H1 (cell line): Measurements from ENCODE around the gene FAM83G. TPM values are rescaled to one million over a fixed set of nuclear protein-coding genes. Genes with fewer than 3 reads are reported as not detected.

Experiments used
- CTCF ChIA-PET: fragments of 300-600 bp; sonication (Branson Sonifier 250); formaldehyde crosslinking; loops from one replicate; lab custom pipeline; 2021; ENCODE audit not compliant: partially characterized antibody; lab: Charles Lee
- POLR2A ChIA-PET: fragments of 300-600 bp; sonication (Branson Sonifier 250); formaldehyde crosslinking; loops from one replicate; lab custom pipeline; 2021; ENCODE audit warnings: inconsistent platforms; ENCODE audit not compliant: partially characterized antibody; lab: Charles Lee
- DNase-seq, 2 experiments: peaks; one replicate each; pipeline versions ENCODE4 v3.0.0 to v3.0.0-alpha.2; 2010 to 2022; ENCODE audit warnings: low spot score in 2 of 2, low read depth in 1 of 2, mixed read lengths in 1 of 2
- FAIRE-seq: peaks from 2 replicates; lab custom pipeline; 2011; peaks lifted over from hg19 to GRCh38; lab: Jason Lieb, UNC
- H2AFZ ChIP-seq: 2 replicates; pipeline ENCODE4 v1.8.1; 2012; ENCODE audit warnings: low read length, inconsistent platforms
- H2AK5ac ChIP-seq: 2 replicates; pipeline ENCODE4 v1.6.1; 2013; ENCODE audit warnings: low read depth, low read length
- H2BK120ac ChIP-seq: replicated peaks from 2 replicates; pipeline ENCODE3; 2013; ENCODE audit warnings: low read depth, low read length, inconsistent platforms
- H2BK12ac ChIP-seq: 2 replicates; pipeline ENCODE4 v1.6.1; 2013; ENCODE audit warnings: low read depth, low read length
- H2BK15ac ChIP-seq: 2 replicates; pipeline ENCODE4 v1.6.1; 2013; ENCODE audit warnings: low read length
- H2BK20ac ChIP-seq: 2 replicates; pipeline ENCODE4 v1.6.1; 2013; ENCODE audit warnings: low read length
- H2BK5ac ChIP-seq: 2 replicates; pipeline ENCODE4 v1.6.1; 2013; ENCODE audit warnings: low read depth, low read length
- H3K14ac ChIP-seq: 2 replicates; pipeline ENCODE4 v1.6.1; 2013; ENCODE audit warnings: inconsistent platforms; ENCODE audit not compliant: insufficient read length
- H3K18ac ChIP-seq: 2 replicates; pipeline ENCODE4 v1.6.1; 2013; ENCODE audit warnings: low read length; ENCODE audit errors: extremely low read depth
- H3K23ac ChIP-seq: 2 replicates; pipeline ENCODE4 v1.6.1; 2013; ENCODE audit warnings: inconsistent platforms; ENCODE audit not compliant: insufficient read length
- H3K23me2 ChIP-seq: 2 replicates; pipeline ENCODE4 v1.6.1; 2013; ENCODE audit warnings: low read depth, low read length
- H3K27ac ChIP-seq: 2 replicates; pipeline ENCODE4 v1.6.1; 2011; ENCODE audit warnings: low read depth, low read length, inconsistent platforms
- H3K27me3 ChIP-seq, 4 experiments: replicated peaks in 1 of 4; 1 replicate in 1 of 4; 2 replicates in 3 of 4; pipeline versions ENCODE4 v1.6.1 to v1.8.1; 2011 to 2013; ENCODE audit warnings: low read length in 3 of 4, mild to moderate bottlenecking in 3 of 4, inconsistent platforms in 2 of 4, mixed read lengths in 2 of 4, moderate library complexity in 1 of 4; ENCODE audit not compliant: control insufficient read depth in 3 of 4, insufficient read depth in 3 of 4; ENCODE audit errors: extremely low read depth in 1 of 4
- H3K36me3 ChIP-seq, 4 experiments: 2 replicates each; pipeline versions ENCODE4 v1.6.1 to v1.8.1; 2011 to 2013; ENCODE audit warnings: mild to moderate bottlenecking in 4 of 4, low read length in 3 of 4, moderate library complexity in 2 of 4, control low read depth in 1 of 4, inconsistent platforms in 1 of 4; ENCODE audit not compliant: insufficient read depth in 4 of 4, control insufficient read depth in 2 of 4
- H3K4ac ChIP-seq: replicated peaks from 2 replicates; pipeline ENCODE3; 2013; ENCODE audit warnings: low read length, low read depth, mixed read lengths, inconsistent platforms; ENCODE audit not compliant: insufficient read length
- H3K4me1 ChIP-seq, 4 experiments: replicated peaks in 1 of 4; 1 replicate in 1 of 4; 2 replicates in 3 of 4; pipeline versions ENCODE4 v1.6.1 to v1.8.1; 2011 to 2013; ENCODE audit warnings: low read length in 3 of 4, inconsistent platforms in 2 of 4, mixed read lengths in 1 of 4; ENCODE audit not compliant: insufficient read depth in 4 of 4, control insufficient read depth in 3 of 4
- H3K4me2 ChIP-seq, 2 experiments: 2 replicates each; pipeline versions ENCODE4 v1.6.1 to v1.8.1; 2011 to 2013; ENCODE audit warnings: low read depth in 2 of 2, low read length in 2 of 2, control low read depth in 1 of 2, inconsistent platforms in 1 of 2, mild to moderate bottlenecking in 1 of 2; ENCODE audit not compliant: insufficient read depth in 1 of 2
- H3K4me3 ChIP-seq, 4 experiments: fragments of 200-600, 300-600 bp in 1 of 4; sonication (generic), shearing (Covaris generic), sonication (Bioruptor Twin) in 1 of 4; 2 replicates each; pipeline versions ENCODE4 v1.5.1 to v1.8.1; 2011 to 2016; ENCODE audit warnings: low read length in 4 of 4, low read depth in 3 of 4, control low read depth in 2 of 4, inconsistent platforms in 2 of 4, mild to moderate bottlenecking in 2 of 4, mixed read lengths in 1 of 4, moderate library complexity in 1 of 4; ENCODE audit not compliant: insufficient read depth in 2 of 4; ENCODE audit errors: extremely low read depth in 1 of 4
- H3K56ac ChIP-seq: replicated peaks from 2 replicates; pipeline ENCODE3; 2013; ENCODE audit warnings: low read depth, mild to moderate bottlenecking, mixed read lengths, low read length, inconsistent platforms; ENCODE audit not compliant: insufficient read length
- H3K79me1 ChIP-seq: 2 replicates; pipeline ENCODE4 v1.6.1; 2013; ENCODE audit warnings: low read depth, low read length, control low read depth
- H3K79me2 ChIP-seq, 2 experiments: 2 replicates each; pipeline versions ENCODE4 v1.6.1 to v1.8.1; 2012 to 2013; ENCODE audit warnings: low read length in 2 of 2, mild to moderate bottlenecking in 2 of 2, inconsistent platforms in 1 of 2; ENCODE audit not compliant: insufficient read depth in 2 of 2, control insufficient read depth in 1 of 2
- H3K9ac ChIP-seq, 4 experiments: replicated peaks in 1 of 4; 1 replicate in 1 of 4; 2 replicates in 3 of 4; pipeline versions ENCODE4 v1.6.1 to v1.8.1; 2011 to 2013; ENCODE audit warnings: low read depth in 3 of 4, low read length in 3 of 4, control low read depth in 2 of 4, mild to moderate bottlenecking in 2 of 4, moderate library complexity in 2 of 4, inconsistent platforms in 1 of 4; ENCODE audit errors: extremely low read depth in 1 of 4
- H3K9me3 ChIP-seq, 2 experiments: 2 replicates each; pipeline versions ENCODE4 v1.6.1 to v1.8.1; 2012 to 2013; ENCODE audit warnings: mild to moderate bottlenecking in 2 of 2, moderate library complexity in 2 of 2, control low read depth in 1 of 2, inconsistent platforms in 1 of 2, low read depth in 1 of 2, low read length in 1 of 2, mixed read lengths in 1 of 2; ENCODE audit not compliant: insufficient read depth in 2 of 2
- H4K20me1 ChIP-seq, 2 experiments: replicated peaks in 1 of 2; 2 replicates each; pipeline versions ENCODE3 to v1.8.1; 2011 to 2013; ENCODE audit warnings: inconsistent platforms in 2 of 2, low read length in 2 of 2, mild to moderate bottlenecking in 1 of 2; ENCODE audit not compliant: insufficient read depth in 2 of 2, control insufficient read depth in 1 of 2
- H4K5ac ChIP-seq: 2 replicates; pipeline ENCODE4 v1.6.1; 2013; ENCODE audit warnings: low read length, low read depth, mixed read lengths, inconsistent platforms; ENCODE audit not compliant: insufficient read length
- H4K8ac ChIP-seq: 2 replicates; pipeline ENCODE4 v1.8.0; 2013; ENCODE audit warnings: mild to moderate bottlenecking, moderate library complexity, low read length, inconsistent platforms; ENCODE audit not compliant: insufficient read depth; ENCODE audit errors: extremely low read depth
- H4K91ac ChIP-seq: replicated peaks from 2 replicates; pipeline ENCODE3; 2013; ENCODE audit warnings: low read length, mixed read lengths, inconsistent platforms; ENCODE audit not compliant: insufficient read length
- BACH1 ChIP-seq: IDR thresholded peaks from 2 replicates; pipeline ENCODE4 v1.6.1; 2012; ENCODE audit warnings: low read length, improper control_type of control experiment
- BCL11A ChIP-seq, 2 experiments: IDR thresholded peaks; one replicate each; pipeline ENCODE4 v1.6.1; 2011; ENCODE audit warnings: low read depth in 2 of 2, low read length in 2 of 2, mild to moderate bottlenecking in 2 of 2
- GABPA ChIP-seq: IDR thresholded peaks from 2 replicates; pipeline ENCODE4 v1.6.1; 2011; ENCODE audit warnings: mild to moderate bottlenecking, low read length, moderate library complexity, borderline replicate concordance; ENCODE audit not compliant: insufficient read depth
- JUN ChIP-seq: IDR thresholded peaks from 2 replicates; pipeline ENCODE4 v1.6.1; 2011; ENCODE audit warnings: low read depth, mild to moderate bottlenecking, improper control_type of control experiment, low read length
- JUND ChIP-seq: IDR thresholded peaks from 2 replicates; pipeline ENCODE4 v1.6.1; 2011; ENCODE audit warnings: mild to moderate bottlenecking, improper control_type of control experiment, low read length
- KDM5A ChIP-seq: fragments of 200-600 bp; IDR thresholded peaks from 2 replicates; pipeline ENCODE4 v1.7.1; 2012; ENCODE audit warnings: mild to moderate bottlenecking, low read length, inconsistent platforms, mixed read lengths
- POLR2AphosphoS5 ChIP-seq: IDR thresholded peaks from 2 replicates; pipeline ENCODE4 v1.6.1; 2011; ENCODE audit warnings: low read depth, low read length
- RAD21 ChIP-seq, 2 experiments: IDR thresholded peaks in 1 of 2; conservative IDR thresholded peaks in 1 of 2; 2 replicates each; pipeline ENCODE4 v1.6.1; 2011; ENCODE audit warnings: low read depth in 2 of 2, low read length in 2 of 2, improper control_type of control experiment in 1 of 2, inconsistent platforms in 1 of 2, mild to moderate bottlenecking in 1 of 2, moderate library complexity in 1 of 2
- RXRA ChIP-seq: IDR thresholded peaks from 2 replicates; pipeline ENCODE4 v1.6.1; 2011; ENCODE audit warnings: low read depth, mild to moderate bottlenecking, low read length, moderate library complexity; ENCODE audit not compliant: insufficient read depth
- SP1 ChIP-seq: IDR thresholded peaks from 2 replicates; pipeline ENCODE4 v1.6.1; 2011; ENCODE audit warnings: low read depth, low read length
- TAF1 ChIP-seq: IDR thresholded peaks from 2 replicates; pipeline ENCODE4 v1.6.1; 2011; ENCODE audit warnings: mild to moderate bottlenecking, low read depth, low read length
- WGBS, 2 experiments: shearing (Covaris generic) in 1 of 2; methylation state at CpG; one replicate each; pipeline versions ENCODE4 v1.1.6 to v1.1.7; 2013 to 2015; ENCODE audit warnings: low lambda C conversion rate in 2 of 2, mixed read lengths in 2 of 2, inconsistent platforms in 1 of 2, low coverage in 1 of 2, missing lambda C conversion rate in 1 of 2; ENCODE audit not compliant: insufficient replicate concordance in 2 of 2, insufficient coverage in 1 of 2, insufficient read length in 1 of 2; ENCODE audit errors: extremely low coverage in 1 of 2, missing lambda C conversion rate in 1 of 2; 5-methylcytosine and 5-hydroxymethylcytosine counted together
- polyA plus RNA-seq, 7 experiments: library from polyadenylated mRNA; depleted of rRNA in 3 of 7; stranded (reverse) in 5 of 7; unstranded in 2 of 7; fragments of >200 nt in 5 of 7; fragments of 200-250 nt in 2 of 7; gene quantifications; 1 replicate in 5 of 7; 2 replicates in 1 of 7; 4 replicates in 1 of 7; pipeline versions ENCODE4 v1.2.1 to v1.2.3, GENCODE V29; 2011 to 2013; ENCODE audit warnings: missing spikeins in 2 of 7, mixed read lengths in 2 of 7
- total RNA-seq: library from RNA; stranded (reverse); fragmentation: NEBNext Ultra II Directional; extraction: Animal tissue kit (Norgen Biotek cat#: 25700); gene quantifications from 2 replicates; pipeline ENCODE4 v1.2.1, GENCODE V29; 2021
- TF ChIP-seq, protein P1 (sequence below): IDR thresholded peaks from 2 replicates; pipeline ENCODE4 v1.6.1; 2012; ENCODE audit warnings: low read length, inconsistent platforms

Gene FAM83G
- total and polyA plus RNA-seq, 2 of the 8 experiments (the other 6 are each of a cell fraction or from before 2014, with no cell fraction given): 15.4 to 29.0 TPM

GRCh38 chr17:18964550-18964949 is 40.0 kb downstream of the FAM83G start:
- ChIA-PET CTCF (no interaction called here), POLR2A (no interaction called here)
- Histone ChIP-seq H3K23me2 (no peaks in the 10 kb centered on the region), H2BK5ac (no peak overlapping the region; the same call in 1 of the 2 replicates), H4K91ac (no peak overlapping the region), H2AFZ (no peak overlapping the region), H3K4me3 (no peak overlapping the region), H3K14ac (no peak overlapping the region), H4K5ac (no peak overlapping the region), H3K4me2 (no peak overlapping the region), H4K8ac (peak overlapping the region; percentile 35), H3K9me3 (no peaks in the 10 kb centered on the region), H3K23ac (no peak overlapping the region), H3K27ac (no peak overlapping the region), H3K36me3 (no peaks in the 10 kb centered on the region), H3K9ac (no peak overlapping the region), H3K4ac (no peak overlapping the region), H2BK12ac (no peak overlapping the region), H4K20me1 (peaks cover 0 to 2% of the 10 kb centered on the region in 2 experiments), H3K4me1 (peaks cover 0 to 30% (median 18%) of the 10 kb centered on the region in 4 experiments; a peak in 6 of 7 replicates), H2BK15ac (no peak overlapping the region), H2BK20ac (no peak overlapping the region), H3K79me2 (no peaks in the 10 kb centered on the region), H2AK5ac (no peak overlapping the region), H3K56ac (no peak overlapping the region), H3K27me3 (no peaks in the 10 kb centered on the region), H2BK120ac (no peak overlapping the region), H3K79me1 (no peaks in the 10 kb centered on the region), H3K18ac (no peak overlapping the region)
- FAIRE-seq (no peak), DNase-seq (no peak)
- WGBS, 2 experiments: 92% methylated on average over 9 of the region's 9 CpGs; no CpG with 5 or more reads in 1 of the 2 experiments
- no peak for TF ChIP-seq KDM5A
- no peak for TF ChIP-seq GABPA
- TF ChIP-seq JUN: no peak
- TF ChIP-seq, protein P1, sequence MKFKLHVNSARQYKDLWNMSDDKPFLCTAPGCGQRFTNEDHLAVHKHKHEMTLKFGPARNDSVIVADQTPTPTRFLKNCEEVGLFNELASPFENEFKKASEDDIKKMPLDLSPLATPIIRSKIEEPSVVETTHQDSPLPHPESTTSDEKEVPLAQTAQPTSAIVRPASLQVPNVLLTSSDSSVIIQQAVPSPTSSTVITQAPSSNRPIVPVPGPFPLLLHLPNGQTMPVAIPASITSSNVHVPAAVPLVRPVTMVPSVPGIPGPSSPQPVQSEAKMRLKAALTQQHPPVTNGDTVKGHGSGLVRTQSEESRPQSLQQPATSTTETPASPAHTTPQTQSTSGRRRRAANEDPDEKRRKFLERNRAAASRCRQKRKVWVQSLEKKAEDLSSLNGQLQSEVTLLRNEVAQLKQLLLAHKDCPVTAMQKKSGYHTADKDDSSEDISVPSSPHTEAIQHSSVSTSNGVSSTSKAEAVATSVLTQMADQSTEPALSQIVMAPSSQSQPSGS: no peak
- no peak for TF ChIP-seq BACH1
- no peak for TF ChIP-seq JUND
- no peak for TF ChIP-seq TAF1
- TF ChIP-seq POLR2AphosphoS5: no peak
- no peak for TF ChIP-seq BCL11A (IDR thresholded peaks at IDR 0.05; ENCODE audit: low read depth in 2 of 2, low read length in 2 of 2)
- no peak for TF ChIP-seq RXRA
- no peak for TF ChIP-seq SP1
- TF ChIP-seq RAD21 (IDR thresholded peaks at IDR 0.05 in 1 of 2, conservative IDR thresholded peaks at IDR 0.05 in 1 of 2; ENCODE audit: low read depth in 2 of 2, low read length in 2 of 2): no peak
